Activated CD4-positive, alpha-beta T cell treated with anti-CD3 and anti-CD28 coated beads for 48 hours (primary cell): Measurements from ENCODE around the gene OR4X2.
"Not testable (repeated sequence)": the region's sequence is repeated elsewhere in the genome, so short reads cannot be mapped to it uniquely, and the experiment has no call there.

ENCODE experiments used
- DNase-seq: peaks from one replicate; pipeline ENCODE4 v3.0.0-alpha.2; 2020

The OR4X2 gene, protein sequence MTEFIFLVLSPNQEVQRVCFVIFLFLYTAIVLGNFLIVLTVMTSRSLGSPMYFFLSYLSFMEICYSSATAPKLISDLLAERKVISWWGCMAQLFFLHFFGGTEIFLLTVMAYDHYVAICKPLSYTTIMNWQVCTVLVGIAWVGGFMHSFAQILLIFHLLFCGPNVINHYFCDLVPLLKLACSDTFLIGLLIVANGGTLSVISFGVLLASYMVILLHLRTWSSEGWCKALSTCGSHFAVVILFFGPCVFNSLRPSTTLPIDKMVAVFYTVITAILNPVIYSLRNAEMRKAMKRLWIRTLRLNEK

DNA sequence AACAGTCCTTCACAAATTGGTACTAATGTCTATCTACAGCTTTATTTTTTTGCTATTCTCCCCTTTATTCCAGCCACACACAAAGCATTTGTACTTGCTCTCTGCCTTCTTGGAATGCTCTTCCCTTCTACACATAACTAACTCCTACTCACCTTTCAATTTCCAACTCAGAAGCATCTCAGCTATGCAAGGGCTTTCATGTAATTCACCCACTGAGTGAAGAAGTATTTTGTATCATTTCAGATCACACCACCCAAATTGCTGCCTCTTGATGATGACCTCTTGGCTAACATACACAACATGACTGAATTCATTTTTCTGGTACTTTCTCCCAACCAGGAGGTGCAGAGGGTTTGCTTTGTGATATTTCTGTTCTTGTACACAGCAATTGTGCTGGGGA, at the start of gene OR4X2:
Gene OR4X2, plus strand, starts transcription at position 301 of the 400 bp plus-strand sequence. Its CDS starts 0 bp downstream, at position 301.
- DNase-seq, result no peak

DNA sequence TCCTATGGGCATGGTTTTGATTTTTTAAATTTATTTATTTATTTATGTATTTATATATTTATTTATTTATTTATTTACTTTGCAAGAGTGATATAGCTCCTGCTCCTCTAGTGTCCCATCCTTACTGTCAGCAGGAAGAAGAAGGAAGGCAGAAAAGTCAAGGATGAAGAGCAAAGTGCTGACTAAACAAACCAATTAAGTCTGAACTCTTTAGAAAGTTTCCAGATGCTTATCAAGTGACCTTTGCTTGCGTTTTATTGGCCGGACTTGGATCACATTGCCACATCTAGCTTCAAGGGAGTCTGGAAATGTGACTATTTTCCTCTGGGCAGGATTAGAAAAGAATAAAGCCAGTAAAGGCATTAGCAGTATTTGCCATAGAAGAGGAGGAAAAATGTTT, 37.0 kb upstream of the OR4X2 start:
- no peak for DNase-seq

DNA sequence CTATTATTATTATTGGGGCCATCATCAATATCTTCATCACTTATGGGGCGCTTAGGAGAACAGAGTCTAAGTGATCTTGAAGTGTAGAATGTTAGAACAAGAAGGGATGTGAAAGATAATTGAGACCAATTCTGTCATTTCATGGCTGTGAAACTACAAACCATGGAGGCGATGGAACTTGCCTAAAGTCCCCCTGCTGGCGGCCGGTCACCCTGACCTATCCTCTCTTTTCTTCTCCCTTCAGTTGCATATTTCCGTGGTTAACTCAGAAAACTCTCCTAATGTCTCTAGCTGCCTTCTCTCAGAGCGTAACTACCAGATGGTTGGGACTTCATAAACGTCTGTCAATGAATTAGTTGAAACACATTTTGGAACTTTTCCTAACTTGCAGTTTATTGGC, 34.9 kb upstream of the OR4X2 start:
- peak; percentile 9 for DNase-seq

DNA sequence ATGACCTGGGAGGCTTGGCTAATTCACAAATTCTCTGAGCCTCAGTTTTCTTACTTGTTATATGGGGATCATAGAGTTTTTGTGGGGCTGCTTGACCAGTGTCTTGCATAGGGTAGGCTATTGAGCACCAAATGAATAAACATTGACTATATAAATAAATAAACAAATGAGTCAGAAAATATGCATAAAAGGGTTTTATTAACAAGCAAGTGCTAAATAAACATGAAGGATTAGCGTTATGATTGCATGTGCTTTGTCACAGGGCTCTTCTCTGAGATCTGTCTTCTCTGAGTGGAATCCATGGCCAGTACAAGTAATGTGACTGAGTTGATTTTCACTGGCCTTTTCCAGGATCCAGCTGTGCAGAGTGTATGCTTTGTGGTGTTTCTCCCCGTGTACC, 28.4 kb upstream of the OR4X2 start, which contains the start of gene OR4B1:
Gene OR4B1, plus strand, starts transcription at position 301 of the 400 bp plus-strand sequence. Its CDS starts 0 bp downstream, at position 301.
- DNase-seq, result no peak

DNA sequence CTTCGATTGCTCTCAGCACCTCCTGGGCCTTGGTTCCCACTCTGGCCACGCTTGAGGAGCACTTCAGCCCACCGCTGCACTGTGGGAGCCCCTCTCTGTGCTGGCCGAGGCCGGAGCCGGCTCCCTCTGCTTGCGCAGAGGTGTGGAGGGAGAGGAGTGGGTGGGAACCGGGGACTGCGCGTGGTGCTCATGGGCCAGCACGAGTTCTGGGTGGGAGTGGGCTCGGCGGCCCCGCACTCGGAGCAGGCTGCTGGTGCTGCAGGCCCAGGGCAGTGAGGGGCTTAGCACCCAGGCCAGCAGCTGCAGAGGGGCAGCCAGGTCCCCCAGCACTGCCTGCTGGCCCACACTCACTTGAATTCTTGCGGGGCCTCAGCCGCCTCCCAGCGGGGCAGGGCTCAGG, 16.1 kb upstream of the OR4X2 start:
- no peak for DNase-seq

DNA sequence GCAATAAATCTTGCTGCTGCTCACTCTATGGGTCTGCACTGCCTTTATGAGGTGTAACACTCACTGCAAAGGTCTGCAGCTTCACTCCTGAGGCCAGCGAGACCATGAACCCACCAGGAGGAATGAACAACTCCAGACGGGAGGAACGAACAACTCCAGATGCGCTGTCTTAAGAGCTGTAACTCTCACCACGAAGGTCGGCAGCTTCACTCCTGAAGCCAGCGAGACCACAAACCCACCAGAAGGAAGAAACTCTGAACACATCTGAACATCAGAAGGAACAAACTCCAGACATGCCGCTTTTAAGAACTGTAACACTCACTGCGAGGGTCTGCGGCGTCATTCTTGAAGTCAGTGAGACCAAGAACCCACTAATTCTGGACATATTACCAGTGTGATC, 14.8 kb upstream of the OR4X2 start:
- not testable (repeated sequence) for DNase-seq

DNA sequence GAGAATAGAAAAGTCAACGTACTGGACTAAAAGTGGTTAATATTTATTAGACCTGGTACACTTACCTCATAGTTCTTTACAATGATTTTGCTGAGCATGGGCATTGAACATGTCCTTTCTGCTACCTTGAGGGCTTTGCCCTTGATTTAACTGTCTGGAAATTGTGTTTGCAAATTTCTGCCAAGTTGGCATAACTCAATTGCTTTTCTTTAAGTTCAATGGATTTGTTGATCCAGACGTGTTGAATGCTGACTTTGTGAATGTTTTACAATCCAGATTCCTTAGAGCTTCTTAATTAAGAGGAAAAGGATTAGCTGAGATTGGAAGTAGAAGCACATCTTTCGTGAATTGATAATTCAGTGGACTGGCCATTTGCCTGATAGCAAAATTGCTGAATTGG, 7.2 kb upstream of the OR4X2 start:
- no peak for DNase-seq

DNA sequence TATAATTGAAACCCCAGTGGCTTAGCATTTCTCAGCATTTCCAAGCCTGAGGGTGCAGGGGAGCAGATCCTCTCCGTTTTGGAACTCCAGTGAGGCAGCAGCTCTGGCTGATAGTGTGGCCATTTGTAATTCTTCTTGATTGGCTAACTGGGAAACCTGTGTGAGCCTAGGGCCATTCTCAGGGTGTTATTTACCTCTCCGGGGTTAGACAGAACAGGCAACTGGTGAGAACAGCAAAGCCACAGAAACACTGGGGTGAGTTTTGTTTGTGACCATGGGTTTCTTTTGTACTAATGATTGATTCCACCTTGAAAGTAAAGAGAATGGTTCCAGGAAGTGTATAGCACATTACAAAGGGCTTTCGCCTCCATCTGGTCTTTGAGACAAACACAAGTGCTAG, 2.4 kb upstream of the OR4X2 start:
- DNase-seq, result no peak

DNA sequence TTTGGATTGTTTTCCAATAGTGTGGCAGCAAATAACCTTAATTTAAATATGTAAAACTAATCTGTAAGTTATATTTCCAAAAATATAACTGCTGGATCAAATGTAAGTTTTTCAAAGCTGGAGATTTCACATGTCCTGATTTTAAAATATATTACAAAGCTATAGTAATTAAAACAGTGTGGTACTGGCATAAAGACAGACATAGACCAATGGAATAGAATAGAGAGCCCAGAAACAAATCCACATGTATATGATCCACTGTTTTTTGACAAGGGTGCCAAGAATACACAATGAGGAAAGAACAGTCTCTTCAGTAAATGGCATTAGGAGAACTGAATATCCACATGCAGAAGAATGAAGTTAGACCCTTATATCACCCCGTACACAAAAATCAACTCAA, 4.0 kb downstream of the OR4X2 start:
- no peak for DNase-seq

DNA sequence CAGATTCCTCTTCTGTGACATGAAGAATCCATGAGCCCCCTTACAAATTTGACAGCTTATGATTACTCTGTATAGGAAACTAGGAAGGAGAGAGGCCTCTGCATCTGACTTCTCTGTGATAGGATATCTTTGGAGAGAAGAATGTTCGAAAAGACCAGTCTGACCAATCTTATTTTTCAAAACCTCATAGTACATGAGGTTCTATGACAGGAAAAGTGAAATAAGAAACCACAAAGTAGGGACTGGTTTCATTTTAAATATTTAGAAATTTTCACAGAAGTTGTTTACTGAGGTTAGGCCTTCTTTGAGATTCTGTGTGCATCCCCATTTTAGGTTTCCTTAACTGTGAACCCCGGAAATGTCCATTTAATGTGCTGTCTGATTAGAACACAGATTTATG, 16.7 kb downstream of the OR4X2 start:
- DNase-seq, result no peak

DNA sequence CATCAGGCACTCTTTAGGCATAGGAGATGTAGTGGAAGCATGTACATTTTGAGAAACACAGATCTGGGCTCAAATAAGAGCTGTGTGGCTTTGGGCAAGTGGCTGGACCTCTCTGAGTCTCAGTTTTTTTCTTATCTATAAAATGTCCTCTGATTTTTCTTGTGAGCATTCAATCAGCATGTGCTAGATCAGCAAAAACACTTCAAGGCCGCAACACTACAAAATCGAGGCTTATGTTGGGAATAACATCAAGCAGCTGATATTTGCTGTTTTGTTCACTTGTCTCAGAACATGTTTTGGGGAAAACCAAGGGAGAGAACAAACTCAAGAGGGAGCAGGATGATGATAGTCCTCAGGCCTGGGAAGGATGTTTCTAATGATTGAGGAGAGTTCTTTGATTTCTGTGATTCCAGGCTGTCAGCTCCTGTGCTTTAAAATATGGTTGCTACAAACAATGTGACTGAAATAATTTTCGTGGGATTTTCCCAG, 18.6 kb downstream of the OR4X2 start, which contains the start of gene OR4X1:
Gene OR4X1, plus strand, starts transcription at position 439 of the 489 bp plus-strand sequence. Its CDS starts 0 bp downstream, at position 439.
- DNase-seq, result no peak

DNA sequence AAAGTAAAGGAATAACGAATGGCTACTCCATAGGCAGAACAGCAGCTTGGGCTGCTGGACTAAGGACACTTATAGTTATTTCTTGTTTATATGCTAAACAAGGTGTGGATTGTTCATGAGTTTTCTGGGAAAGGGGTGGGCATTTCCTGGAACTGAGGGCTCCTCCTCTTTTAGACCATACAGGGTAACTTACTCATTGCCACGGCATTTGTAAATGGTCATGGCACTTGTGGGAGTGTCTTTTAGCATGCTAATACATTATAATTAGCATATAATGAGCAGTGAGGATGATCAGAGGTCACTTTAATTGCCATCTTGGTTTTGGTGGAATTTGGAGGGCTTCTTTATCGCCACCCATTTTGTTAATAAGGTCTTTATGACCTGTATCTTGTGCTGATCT, 25.7 kb downstream of the OR4X2 start:
- DNase-seq, result no peak

DNA sequence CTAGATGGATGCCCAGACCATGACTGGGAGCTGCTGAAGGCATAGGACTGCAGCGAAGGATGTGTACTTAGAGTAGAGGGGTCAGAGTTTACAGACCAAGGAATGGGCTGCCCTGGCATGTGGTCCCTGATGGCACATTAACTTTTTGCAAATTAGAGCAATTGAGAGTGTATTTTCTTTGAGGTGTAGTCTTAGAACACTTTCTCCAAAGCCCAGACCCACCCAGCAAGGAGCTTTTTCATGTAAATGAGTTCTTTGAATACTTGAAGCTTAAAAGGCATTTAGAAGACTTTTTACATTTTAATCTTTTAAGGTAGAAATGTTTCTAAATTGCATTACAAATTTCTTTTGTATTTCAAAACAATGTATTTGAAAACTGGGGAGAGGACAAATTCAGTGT, 27.7 kb downstream of the OR4X2 start:
- no peak for DNase-seq
